HG02885 (cell line): ENCODE measurements around the gene TAL2.

ENCODE experiments used
- ATAC-seq: cut with Tn5 transposase; IDR thresholded peaks from one replicate; pipeline ENCODE4 v1.9.1; 2021; ENCODE audit warnings: mild to moderate bottlenecking; ENCODE audit not compliant: unreplicated experiment, poor library complexity

TAL2 gene

DNA sequence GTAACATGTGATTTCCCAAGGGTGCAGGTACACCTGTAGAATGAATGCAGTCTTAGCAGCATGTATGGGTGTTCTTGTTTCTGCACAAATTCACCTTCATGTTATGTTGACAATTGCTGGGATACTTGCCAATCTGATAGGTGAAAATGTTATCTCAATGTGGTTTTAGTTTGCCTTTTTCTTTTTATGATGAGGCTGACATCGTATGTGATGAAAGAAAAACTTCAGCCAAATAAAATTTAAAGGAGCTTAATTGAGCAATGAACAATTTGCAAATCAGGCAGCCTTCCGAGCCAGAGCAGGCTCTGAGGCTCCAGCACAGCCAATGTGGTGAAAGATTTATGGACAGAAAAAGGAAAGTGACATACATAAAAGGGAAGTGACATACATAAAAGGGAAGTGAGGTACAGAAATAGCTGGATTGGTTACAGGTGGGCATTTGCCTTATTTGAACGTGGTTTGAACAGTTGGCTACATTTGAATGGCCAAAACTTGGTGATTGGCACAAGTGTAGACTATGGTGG, 10.5 kb downstream of the TAL2 start:
- ATAC-seq: no peak

DNA sequence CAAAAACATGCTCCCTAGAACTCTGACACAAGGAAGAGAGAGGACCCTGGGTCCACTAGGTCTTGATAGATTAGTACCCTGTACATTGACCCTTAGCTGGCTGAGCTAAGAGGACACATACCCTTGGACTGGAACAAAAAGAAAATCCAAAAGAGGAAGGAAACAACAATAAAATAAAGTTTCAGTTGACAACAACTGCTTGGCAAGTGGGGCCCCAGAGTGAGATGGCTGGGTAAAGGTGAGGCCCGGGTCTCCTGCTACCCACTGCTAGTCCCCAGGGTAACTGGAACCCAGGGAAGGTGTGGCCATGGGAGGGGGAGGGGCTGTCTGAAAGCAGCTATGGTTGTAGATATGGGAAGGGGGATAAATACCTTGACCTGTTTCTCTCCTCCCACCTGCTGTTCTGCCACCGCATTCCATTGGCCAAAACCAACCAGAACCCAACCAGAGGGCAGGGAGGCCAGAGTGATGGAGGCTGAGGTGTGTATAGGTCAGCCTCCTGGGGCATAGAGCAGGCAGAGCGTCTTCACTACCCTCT, 11.7 kb downstream of the TAL2 start:
- no peak for ATAC-seq

DNA sequence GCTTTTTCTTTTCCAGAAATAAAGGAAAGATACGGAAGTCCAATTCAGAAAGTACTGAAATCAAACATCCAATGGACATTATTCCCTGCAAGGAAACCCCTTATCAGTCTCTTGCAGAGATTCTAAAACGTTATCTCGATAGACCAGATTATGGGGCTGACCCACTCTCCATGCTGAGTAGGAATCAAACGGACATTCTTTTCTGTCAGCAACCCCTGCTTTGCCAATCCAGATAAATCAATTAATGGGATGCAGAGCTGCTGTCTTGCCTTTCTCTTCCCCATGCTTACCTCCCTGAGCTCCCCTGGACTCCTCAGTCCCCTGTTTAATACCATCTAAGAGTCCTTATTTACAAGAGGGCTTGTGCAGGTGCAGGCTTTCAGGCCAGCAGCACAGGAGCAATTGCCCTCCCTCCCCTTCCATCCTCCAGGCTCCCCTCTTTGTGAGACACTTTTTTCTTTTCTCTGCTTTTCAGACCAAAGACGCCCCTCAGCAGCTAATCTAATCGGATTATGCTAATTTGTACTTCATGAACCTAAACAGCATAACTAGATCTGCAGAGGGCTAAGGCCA, 14.2 kb downstream of the TAL2 start:
- no peak for ATAC-seq

DNA sequence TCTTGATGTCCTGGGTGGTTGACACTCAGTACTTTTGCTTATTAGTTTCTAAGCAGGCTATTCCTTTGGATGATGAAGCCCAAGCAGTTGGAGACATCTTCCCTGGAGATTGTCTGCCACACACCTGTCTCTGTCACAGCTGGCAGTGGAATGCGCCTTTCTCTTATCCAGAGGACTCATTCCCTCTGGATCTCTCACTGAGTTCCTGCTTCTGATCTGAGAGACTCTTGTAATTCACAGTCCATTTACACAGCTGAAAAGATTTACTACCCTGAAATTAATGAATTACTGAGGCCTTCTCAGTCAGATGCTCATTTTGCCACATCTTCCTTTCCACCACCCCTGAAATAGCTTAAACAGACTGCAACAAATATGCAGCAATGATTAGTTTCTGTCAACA, 15.9 kb downstream of the TAL2 start:
- no peak for ATAC-seq

DNA sequence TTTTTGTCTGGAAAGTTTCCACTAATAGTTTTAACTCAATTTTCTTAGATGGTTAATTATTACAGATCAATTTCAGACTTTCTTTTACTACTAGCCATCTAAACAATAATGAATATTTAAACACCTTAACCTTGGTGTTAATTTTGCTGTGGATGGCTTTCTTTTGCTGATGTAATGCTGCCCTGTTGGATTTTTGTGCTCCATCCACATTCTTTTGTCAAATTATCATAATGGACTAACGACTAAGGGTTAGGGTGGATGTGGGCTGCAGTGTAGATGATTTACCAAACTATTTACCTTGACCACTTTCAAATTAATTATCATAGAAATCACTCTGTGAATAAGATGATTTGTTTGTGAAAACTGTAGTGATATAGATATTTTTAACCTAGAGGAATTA, 16.5 kb downstream of the TAL2 start:
- ATAC-seq: no peak

DNA sequence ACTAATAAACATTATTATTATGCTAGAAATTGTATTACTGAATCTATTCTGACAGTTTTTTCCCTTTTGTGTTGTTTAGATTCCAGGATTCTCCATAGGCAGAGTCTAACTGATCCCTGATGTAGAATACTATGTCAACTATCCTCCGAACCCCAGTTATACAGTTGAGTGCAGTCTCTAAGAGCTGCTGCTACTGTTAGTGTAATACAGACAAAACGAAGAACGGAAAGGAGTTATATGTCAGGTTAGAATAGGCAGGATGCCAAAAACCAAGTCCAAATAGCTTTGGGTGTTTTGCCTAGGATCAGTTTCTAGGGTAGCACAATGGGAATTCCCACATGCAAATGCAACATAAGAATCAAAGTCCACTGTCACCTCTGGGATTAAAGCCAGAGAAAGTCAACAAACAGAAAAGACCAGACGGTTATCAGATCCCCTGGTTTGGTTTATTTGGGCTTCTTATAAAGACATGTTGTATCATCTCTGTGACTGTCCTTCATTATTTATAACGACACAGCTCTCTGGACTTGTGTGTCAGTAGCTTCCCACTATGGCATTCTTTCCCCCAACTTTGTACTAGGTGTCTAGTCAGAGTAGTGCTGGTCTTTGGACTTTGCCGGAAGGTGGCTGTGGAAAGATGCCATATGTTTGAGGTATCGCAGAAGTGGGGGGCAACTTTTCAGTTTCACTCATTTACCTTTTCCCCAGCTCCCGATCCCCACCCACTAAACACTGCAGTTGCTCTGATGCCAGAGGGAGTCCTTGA, 17.2 kb downstream of the TAL2 start:
- ATAC-seq: no peak

DNA sequence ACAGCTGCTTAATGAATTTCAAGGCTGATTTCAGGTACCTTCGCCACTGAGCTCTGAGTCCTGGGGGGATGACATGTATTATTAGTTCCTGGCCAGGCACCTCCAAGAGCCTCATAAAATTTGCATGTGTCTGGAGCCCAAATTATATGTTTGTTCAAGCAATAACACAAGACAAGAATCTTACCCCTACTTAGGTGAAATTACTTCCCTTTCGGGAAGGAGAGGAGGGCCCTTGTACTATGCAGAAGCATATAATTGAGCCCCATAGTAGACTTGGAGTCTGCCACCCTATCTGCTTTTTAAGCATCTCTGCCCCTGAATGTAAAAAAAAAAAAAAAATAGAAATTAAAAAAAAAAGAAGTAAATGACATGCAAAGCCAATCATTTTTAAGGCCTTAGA, 19.1 kb downstream of the TAL2 start:
- ATAC-seq: no peak

DNA sequence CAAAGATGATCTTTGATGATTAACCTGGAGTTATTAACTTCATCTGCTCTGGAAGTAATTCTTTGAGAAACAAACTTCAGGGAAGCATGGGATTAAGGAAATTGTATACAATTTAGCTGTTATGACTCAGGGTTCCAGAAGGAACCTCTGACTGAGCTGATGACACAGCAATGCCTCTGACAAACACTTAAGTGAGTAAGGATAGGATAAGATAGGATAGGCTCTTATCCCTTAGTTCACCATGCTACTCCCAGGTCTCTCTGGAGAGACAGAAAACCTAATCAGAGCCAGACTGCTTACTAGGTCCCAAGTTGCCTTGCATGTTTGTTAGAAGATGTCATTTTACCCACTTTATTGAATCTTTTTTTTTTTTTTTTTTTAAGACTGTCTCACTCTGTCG, 19.5 kb downstream of the TAL2 start:
- ATAC-seq: no peak

DNA sequence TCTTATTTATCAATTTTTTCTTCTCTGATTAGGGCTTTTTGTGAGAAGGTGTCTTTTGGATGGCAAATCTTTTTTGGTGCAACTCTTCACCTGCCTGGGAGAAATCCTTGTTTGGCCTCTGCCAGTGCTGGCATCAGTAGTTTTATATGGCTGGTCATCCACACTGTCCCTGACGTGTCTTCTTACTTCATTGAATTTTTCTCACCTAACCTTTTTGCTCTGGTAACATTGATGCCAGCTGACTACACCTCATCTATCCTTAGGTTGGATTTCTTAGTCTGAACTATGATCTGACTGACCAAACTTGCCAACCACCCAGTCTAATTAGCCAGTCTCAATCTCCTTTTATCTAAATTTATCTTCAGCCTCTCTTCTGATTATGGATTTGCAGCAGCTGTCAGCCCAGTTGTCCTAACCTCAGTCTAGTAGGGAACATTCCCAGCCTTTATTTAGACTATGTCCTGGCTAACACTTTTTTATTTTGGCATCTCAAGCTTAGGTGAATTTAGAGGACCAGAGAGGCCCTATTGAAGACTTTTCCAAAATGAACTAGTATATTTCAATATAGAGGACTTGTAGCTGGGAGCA, 21.5 kb downstream of the TAL2 start:
- ATAC-seq: no peak

DNA sequence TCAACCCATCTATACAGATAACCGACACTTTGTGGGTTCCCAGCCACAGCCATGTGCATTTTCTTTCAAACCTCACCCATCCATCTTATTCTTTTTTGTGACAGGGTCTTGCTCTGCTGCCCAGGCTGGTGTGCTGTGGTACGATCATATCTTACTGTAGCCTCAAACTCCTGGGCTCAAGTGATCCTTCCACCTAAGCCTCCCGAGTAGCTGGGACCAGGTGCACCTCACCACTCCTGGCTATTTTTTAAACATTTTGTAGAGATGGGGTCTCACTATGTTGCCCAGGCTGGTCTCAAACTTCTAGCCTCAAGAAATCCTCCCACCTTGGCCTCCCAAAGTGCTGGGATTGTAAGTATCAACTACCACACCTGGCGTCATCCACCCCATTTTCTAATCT, 24.7 kb downstream of the TAL2 start:
- no peak for ATAC-seq

DNA sequence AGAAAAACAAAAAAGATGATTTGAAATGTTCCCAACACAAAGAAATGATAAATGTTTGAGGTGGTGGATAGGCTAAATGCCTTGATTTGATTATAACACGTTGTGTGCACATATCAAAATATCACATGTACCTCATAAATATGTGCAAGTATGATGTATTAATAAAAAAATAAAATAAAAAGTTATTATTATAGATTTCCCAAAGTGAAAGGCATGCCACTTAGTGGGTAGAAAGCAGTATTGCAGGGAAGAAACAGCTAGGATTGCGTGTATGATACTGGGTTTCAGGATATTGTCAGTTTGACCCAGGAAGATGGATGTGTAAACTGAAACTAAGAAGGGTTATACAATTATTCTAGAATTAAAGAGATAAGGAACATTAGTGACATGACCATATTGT, 28.5 kb downstream of the TAL2 start:
- no peak for ATAC-seq

DNA sequence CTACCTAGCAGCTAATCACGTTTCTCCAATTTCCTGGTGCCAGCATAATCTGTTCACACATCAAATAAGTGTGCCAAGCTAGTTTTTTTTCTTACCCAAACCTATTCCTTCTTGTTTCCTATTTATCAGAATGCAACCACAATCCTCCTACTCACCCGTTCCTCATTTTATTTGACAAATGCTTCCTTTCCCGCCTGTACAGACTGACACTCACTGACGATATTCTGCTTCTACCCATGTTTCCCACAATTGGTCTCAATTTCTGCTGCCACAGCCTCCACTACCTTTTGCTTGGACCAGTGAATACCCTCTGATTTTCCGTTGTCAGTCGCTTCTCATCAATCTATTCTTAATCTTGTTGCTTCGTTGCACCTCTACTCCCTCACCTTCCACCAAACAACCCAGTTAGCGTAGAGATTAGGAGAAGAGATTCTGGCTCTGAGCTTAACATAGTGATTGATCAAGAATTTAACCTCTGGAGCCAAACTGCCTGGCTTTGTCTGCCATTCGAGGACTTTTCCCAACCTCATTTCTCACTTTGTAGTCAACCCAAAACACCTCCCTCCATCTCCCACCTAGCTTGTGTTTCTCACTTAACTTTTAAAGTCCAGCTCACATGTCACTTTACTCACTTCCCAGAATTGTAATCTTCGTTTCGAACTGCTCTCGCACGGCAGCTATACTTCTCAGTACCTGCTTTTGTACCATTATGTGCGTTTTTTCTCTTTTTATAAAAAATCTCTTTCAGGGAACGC, 31.4 kb downstream of the TAL2 start:
- ATAC-seq: peak; percentile 24

DNA sequence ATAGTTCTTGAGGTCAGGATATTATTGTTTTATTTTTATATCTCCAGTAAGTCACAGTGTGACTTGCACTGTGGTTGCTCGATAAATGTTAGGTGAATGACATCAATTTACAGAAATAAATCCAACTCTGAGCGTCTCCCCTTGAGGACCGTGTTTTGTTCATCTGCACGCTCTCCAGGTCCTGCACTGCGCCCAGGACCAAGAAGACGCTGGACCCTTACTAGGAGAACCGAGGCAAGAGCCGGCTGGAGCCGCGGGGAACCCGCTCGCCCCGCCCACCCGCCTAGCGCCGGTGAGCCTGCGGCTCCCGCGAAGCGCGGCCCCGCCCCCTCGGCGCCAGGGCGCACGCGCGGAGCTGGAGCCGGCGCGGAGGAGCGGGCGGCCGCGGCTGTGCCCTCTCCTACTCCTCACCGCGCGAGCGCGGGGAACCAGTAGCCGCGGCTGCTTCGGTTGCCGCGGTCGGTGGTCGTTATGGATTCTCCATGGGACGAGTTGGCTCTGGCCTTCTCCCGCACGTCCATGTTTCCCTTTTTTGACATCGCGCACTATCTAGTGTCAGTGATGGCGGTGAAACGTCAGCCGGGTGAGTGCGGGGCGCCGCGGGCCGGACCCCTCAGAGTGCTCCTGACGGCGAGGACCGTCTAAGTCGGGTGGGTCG, 32.1 kb downstream of the TAL2 start, which contains the start of gene TMEM38B:
Gene TMEM38B (plus strand): TSS at position 352 of the 658 bp plus-strand sequence. CDS start 120 bp downstream, at position 472.
- ATAC-seq: peak; percentile 79

DNA sequence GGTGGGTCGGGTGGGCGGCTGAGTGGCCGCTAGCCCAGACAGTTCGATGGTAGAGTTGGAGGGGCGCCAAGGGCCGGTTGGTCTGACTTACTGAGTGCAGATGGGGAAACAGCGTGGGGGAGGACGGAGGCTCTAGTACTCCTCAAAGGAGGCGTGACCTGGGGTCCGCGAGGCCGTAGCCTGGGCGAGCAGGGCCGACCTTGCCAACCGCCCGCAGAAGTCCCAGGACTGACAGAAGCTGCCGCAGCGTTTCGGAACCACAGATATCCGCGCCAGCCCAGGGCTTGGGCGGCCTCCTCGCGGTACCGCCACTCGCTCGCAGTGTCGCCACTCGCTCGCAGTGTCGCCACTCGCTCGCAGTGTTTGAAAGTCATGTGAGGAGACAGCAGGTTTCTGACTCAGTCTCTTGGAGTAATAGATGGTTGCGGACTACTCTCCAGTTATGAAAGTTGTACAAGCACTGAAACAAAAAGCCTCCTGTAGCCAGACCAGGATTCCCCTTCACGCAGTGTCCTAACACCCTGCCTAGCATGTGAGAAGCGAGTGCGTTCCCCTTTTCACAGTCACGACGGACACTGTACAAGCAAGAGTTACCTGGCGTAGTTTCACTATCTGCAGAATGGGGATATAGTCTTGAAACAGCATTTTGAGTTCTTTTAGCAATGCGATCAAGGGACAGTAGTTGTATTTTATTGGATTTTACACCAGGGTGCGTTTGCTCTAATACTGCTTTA, 32.8 kb downstream of the TAL2 start:
- ATAC-seq: peak; percentile 67

DNA sequence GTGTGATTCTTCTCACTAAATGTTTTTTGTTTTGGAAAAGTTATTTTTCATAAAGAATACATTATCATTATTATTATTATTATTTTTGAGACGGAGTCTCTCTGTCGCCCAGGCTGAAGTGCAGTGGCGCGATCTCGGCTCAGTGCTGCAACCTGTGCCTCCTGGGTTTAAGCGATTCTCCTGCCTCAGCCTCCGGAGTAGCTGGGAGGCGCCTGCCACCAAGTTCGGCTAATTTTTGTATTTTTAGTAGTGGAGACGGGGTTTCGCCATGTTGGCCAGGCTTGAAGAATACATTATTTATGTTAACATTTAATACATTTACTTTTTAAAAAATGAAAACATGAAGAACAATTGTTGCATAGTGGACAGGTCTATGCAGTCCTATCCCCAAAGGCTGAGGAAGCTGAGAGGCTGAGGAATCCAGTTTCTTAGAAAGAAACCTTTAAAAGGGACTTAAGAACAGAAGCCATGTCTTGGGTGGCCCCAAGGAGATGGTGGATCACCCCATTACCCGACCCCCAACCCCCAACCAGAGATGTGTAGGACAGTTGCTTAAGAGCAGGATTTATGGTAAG, 34.0 kb downstream of the TAL2 start:
- no peak for ATAC-seq

DNA sequence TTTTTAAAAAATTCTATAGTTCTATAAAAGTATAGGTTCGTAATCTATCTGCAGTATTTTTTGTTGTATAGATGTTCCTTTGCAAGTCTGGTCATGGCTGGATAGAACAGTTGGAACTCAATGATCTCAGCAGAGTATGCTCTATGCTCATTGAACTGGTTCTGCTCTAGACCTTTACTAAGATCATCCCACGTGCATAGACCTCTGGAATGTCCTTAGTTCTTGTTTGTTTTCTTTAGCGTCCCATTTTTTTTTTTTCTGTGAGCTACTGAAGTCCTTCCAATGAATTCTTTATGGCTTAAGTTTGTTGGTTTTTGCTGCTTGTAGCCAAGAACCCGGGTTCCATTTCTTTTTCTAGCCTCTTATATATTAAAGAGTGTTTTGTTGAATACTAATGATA, 35.6 kb downstream of the TAL2 start:
- no peak for ATAC-seq

DNA sequence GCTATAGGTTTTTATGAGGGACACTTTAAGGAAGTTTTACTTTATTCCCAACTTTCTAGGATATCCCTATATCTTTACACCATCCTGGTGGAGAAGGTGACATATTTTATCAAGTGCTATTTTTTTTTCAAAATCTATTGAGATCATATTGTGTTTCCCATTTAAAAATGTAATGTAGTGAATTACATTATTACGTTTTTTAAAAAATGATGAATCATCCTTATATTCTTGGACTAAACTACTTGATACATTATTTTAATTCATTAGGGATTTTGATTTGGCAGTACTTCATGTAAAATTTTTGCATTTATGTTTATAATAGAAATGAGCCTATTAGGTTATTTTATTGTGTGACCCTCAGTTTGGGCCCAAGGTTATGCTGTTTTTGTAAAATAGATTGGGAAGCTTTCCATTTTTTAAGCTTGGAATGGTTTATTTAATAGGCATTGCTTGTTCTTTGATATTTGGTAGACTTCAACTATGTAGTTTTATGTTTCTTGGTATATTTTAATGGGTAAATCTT, 36.2 kb downstream of the TAL2 start:
- no peak for ATAC-seq

DNA sequence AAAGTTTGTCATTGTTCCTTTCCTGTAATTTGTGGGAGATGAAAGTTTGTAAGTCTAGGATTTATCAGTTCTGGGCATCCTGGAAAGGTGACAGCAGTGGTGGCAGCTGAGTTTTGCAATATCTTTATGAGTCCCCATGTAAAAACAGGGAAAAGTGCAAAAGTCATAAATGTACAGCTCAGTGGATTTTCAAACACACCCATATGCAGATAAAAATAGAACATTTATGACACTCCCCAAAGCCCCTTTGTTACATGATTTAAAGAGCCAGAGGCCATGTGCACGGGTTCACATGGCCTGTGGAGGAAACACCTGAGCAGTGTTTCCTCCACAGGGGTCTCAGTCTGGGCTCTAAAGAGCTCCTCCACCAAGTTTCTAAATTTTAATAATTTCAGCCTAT, 38.4 kb downstream of the TAL2 start:
- no peak for ATAC-seq

DNA sequence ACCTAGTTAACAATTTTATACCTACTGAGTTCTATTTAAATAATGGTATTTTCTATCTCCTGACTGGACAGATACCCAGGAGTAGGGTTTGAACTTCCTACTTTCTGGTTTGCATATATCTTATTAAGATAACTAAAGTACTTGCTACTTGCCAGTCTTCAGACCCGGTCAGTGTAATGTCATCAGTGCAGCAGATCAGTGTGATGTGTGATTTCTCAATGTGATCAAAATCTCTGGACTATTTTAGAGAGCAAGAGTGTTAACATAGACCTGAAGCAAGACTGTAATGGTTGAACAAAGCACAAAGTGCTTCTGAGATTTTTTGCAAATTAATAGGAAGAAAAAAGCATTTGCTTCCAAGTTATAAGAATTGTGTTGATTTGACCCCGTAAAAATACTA, 38.9 kb downstream of the TAL2 start:
- no peak for ATAC-seq
